RWPE2 (cell line): ENCODE results near the gene FLT3LG.

Experiments used
- ATAC-seq: fragments of 200-7000 bp; cut with Tn5 transposase; 3 replicates; pipeline ENCODE4 v1.9.1; 2021; ENCODE audit warnings: low read depth
- DNase-seq: peaks from one replicate; pipeline ENCODE4 v3.0.0-alpha.2; 2020; ENCODE audit warnings: low spot score
- H3K27ac ChIP-seq: fragments of 450-650 bp; 2 replicates; pipeline ENCODE4 v1.5.1; 2017; ENCODE audit warnings: mild to moderate bottlenecking; ENCODE audit not compliant: poor library complexity, severe bottlenecking
- H3K27me3 ChIP-seq: fragments of 250-450 bp; sonication (Bioruptor Pico); 2 replicates; pipeline ENCODE4 v1.5.1; 2021; ENCODE audit warnings: mild to moderate bottlenecking, moderate library complexity; ENCODE audit not compliant: insufficient read depth, poor library complexity, severe bottlenecking
- H3K36me3 ChIP-seq: fragments of 250-450 bp; sonication (Bioruptor Pico); 2 replicates; pipeline ENCODE4 v1.5.1; 2020; ENCODE audit warnings: low read depth, mild to moderate bottlenecking, moderate library complexity
- H3K4me1 ChIP-seq: fragments of 250-450 bp; sonication (Bioruptor Pico); 2 replicates; pipeline ENCODE4 v1.5.1; 2021; ENCODE audit warnings: mild to moderate bottlenecking, moderate library complexity; ENCODE audit not compliant: insufficient read depth, poor library complexity, severe bottlenecking
- H3K4me3 ChIP-seq: fragments of 250-450 bp; sonication (Bioruptor Pico); 2 replicates; pipeline ENCODE4 v1.5.1; 2021; ENCODE audit warnings: mild to moderate bottlenecking, moderate library complexity; ENCODE audit not compliant: severe bottlenecking
- H3K9me3 ChIP-seq: fragments of 250-450 bp; sonication (Bioruptor Pico); 2 replicates; pipeline ENCODE4 v1.5.1; 2021; ENCODE audit warnings: mild to moderate bottlenecking, moderate library complexity; ENCODE audit not compliant: severe bottlenecking
- TF ChIP-seq, protein P1 (sequence below): fragments of 450-650 bp; IDR thresholded peaks from one replicate; pipeline ENCODE4 v1.5.1; 2017; ENCODE audit warnings: mild to moderate bottlenecking, moderate library complexity; ENCODE audit not compliant: poor library complexity, severe bottlenecking

FLT3LG gene

DNA sequence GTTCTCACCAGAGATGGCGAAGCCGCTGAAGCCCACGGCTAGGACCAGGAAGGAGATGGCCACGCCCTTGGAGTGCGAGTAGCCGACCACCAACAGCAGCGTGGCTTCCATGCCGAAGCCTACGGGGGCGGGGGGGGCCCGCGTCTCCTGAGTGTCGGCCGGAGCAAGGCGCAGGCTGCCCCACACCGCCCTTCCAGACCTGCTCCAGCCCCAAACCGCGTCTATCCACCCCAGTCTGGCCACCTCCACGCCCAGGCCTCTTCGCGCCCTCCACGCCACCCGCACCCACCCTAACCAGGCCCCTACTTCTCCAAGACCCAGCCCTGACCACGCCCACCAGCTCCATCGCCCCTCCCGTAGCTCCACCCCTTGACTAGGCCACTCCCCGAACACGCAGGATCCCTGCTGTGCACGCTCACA lies 42.7 kb upstream of the FLT3LG start:
- Histone ChIP-seq H3K36me3 (no peaks in the 10 kb centered on the region), H3K4me1 (no peaks in the 10 kb centered on the region), H3K4me3 (no peak overlapping the region), H3K9me3 (no peaks in the 10 kb centered on the region), H3K27ac (no peak overlapping the region), H3K27me3 (peaks cover 89% of the 10 kb centered on the region)
- DNase-seq (no peak), ATAC-seq (no peak)
- TF ChIP-seq, protein P1, sequence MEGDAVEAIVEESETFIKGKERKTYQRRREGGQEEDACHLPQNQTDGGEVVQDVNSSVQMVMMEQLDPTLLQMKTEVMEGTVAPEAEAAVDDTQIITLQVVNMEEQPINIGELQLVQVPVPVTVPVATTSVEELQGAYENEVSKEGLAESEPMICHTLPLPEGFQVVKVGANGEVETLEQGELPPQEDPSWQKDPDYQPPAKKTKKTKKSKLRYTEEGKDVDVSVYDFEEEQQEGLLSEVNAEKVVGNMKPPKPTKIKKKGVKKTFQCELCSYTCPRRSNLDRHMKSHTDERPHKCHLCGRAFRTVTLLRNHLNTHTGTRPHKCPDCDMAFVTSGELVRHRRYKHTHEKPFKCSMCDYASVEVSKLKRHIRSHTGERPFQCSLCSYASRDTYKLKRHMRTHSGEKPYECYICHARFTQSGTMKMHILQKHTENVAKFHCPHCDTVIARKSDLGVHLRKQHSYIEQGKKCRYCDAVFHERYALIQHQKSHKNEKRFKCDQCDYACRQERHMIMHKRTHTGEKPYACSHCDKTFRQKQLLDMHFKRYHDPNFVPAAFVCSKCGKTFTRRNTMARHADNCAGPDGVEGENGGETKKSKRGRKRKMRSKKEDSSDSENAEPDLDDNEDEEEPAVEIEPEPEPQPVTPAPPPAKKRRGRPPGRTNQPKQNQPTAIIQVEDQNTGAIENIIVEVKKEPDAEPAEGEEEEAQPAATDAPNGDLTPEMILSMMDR = no peak

DNA sequence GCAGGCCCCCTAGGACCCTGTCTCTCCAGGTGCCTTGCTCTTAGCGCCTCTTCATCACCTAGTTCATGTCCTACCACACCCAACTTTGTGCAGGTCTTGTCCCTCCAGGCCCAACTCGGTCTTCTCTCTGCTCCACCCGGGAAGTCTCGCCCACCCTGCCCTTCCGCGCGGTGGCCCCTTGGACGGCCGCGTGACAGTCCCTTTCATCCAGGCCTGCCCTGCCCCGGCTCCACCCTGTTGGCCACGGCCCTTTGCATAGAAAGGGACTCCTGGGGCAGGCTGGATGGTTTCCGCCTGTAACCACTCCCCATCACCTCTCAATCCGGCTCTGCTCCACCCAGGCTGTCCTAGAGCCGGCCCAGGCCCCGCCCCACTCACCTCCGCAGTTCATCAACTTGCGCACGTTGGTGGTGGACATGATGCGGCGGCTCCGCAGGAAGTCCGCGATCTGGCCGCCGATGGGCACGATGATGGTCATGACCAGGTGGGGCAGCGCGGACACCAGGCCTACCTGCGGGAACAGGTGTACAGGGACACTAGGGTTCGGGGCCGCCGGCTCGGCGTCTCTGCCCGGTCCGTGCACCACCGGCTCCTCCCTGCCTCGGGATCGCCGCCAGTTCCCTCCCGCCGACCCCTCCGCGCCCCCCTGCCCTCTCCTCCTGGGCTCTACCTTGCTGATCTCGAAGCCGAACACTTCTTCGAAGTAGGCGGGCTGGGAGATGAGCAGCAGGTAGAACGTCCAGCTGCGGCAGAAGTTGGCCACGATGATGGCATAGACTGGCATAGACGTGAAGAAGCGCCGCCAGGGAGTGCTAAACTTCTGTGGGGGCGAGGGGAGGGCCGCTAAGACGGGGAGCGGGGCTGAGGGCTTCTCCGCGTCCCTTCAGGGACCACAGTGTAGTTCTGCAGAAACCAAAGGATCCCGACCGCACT lies 41.6 kb upstream of the FLT3LG start:
- DNase-seq (no peak), ATAC-seq (peak; percentile 53)
- Histone ChIP-seq H3K27ac (no peak overlapping the region), H3K4me1 (no peaks in the 10 kb centered on the region), H3K36me3 (no peaks in the 10 kb centered on the region), H3K9me3 (no peaks in the 10 kb centered on the region), H3K4me3 (no peak overlapping the region), H3K27me3 (peaks cover 90% of the 10 kb centered on the region)
- TF ChIP-seq, protein P1 = no peak

DNA sequence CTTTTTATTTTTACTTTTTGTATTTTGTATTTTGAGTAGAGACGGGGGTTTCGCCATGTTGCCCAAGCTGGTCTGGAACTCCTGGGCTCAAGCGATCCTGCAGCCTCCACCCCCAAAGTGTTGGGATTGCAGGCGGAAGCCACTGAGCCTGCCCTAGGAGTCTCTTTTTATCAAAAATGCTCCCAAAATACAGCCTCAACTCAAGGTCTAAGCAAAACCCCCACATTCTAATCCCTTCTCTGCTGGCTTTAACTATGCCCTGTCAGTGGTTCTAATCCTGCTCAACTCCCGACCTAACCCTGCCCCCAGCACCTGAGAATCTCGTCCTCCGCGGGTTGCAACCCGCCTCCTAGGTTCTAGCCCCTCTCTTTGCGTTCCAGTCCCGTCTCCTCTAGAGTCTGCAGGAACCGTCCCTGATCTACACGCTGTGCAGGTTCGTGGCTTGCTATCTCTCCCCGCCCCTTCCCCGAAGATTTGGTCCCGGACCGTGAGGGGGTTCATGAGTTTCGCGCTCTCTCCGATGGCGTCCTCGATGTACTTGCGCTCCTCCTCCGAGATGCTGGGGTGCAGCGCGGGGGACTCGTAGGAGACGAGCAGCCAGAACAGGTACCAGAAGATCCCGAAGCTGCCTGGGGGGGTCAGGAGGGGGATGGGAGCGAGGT lies 40.6 kb upstream of the FLT3LG start:
- no peaks in the 10 kb centered on the region for H3K9me3 ChIP-seq
- ATAC-seq = no peak
- no peak overlapping the region for H3K4me3 ChIP-seq
- H3K27ac ChIP-seq = no peak overlapping the region
- no peak for DNase-seq
- peaks cover 92% of the 10 kb centered on the region for H3K27me3 ChIP-seq
- TF ChIP-seq, protein P1 = no peak
- H3K36me3 ChIP-seq = no peaks in the 10 kb centered on the region
- H3K4me1 ChIP-seq = no peaks in the 10 kb centered on the region

DNA sequence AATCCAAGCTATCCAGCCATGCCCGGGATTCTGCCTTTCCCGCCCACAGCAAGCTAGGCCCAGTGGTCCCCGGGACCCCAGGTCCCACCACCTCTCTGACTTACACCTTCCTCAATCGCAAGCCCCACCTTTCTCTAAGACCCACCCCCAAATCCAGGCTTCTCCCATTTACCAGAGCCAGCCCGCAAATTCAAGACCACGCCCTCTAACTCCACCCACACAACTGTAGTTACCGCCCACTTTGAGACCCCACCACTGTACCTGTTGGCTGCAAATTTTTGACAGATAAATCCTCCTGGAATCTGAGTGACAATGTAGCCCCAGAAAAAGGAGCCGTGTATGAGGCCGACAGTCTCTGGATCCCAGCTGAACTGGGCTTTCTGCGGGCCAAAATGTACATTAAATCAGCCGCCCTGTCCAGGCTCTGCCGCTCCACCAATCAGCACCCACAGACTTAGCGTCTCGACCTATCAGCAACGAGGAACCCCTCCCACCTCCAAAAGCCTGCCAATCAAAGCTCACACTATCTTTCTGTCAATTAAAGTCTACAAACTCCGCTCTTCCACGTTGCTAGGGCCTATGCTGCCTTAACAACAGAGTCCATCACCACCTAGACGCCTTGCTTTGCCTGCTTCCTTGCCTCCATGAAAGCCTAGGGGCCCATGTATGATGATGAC lies 39.0 kb upstream of the FLT3LG start:
- H3K4me3 ChIP-seq = no peak overlapping the region
- H3K9me3 ChIP-seq = no peaks in the 10 kb centered on the region
- no peak overlapping the region for H3K27ac ChIP-seq
- H3K36me3 ChIP-seq = no peaks in the 10 kb centered on the region
- no peak for ATAC-seq
- no peak for DNase-seq
- H3K4me1 ChIP-seq = no peaks in the 10 kb centered on the region
- TF ChIP-seq, protein P1 = no peak
- H3K27me3 ChIP-seq = peaks cover 94% of the 10 kb centered on the region
